Measurements from ENCODE around the gene QKI.

The QKI gene

DNA sequence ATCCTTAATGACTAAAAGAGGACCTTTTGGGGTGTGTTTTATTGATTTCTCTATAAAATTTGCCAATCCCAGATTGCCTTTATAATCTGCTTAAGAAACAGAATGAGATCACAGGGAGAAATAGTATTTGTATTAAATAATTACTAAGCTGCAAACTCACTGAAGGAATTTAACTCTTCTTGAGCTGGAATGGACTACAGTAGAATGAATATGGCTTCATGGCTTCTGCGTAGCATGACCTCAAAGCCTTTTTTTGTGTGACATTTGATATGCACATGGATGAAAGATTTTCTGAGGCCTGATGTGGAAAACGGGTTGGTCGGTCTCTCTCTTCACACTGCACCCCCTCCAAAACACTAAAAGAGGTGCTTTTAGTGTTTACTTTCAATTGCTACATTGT lies 115.9 kb downstream of the QKI start:
- POLR2A ChIA-PET: no interaction called here
- H3K9me3 ChIP-seq (ENCODE audit: control insufficient read depth, insufficient read depth, low read depth, low read length): no peaks in the 10 kb centered on the region
- H3K27ac ChIP-seq (ENCODE audit: extremely low read depth, low read depth, low read length): no peak overlapping the region
- H3K4me3 ChIP-seq (ENCODE audit: low read depth, low read length): no peak overlapping the region
- H3K4me1 ChIP-seq (ENCODE audit: control insufficient read depth, insufficient read depth, low read length): 0 out of 2 replicates have a peak, but pooled peaks cover 2% of the 10 kb centered on the region
- CTCF ChIA-PET: no interaction called here
- TF ChIP-seq KLF1 (tag by site-specific recombination; IDR thresholded peaks at IDR 0.05) (no peak), ZNF324 (tag by site-specific recombination; IDR thresholded peaks at IDR 0.05) (no peak), ZNF791 (tag by site-specific recombination; IDR thresholded peaks at IDR 0.05) (no peak), ZNF223 (tag by site-specific recombination; IDR thresholded peaks at IDR 0.05) (no peak), ZNF747 (tag by site-specific recombination; IDR thresholded peaks at IDR 0.05) (no peak), SETDB1 (IDR thresholded peaks at IDR 0.05; ENCODE audit: insufficient read length, low read length) (no peak), ZSCAN16 (tag by site-specific recombination; IDR thresholded peaks at IDR 0.05) (no peak), ZNF624 (tag by site-specific recombination; IDR thresholded peaks at IDR 0.05) (no peak), ZNF37A (tag by site-specific recombination; IDR thresholded peaks at IDR 0.05) (no peak), ZNF558 (tag by site-specific recombination; IDR thresholded peaks at IDR 0.05) (no peak), ZNF654 (tag by site-specific recombination; IDR thresholded peaks at IDR 0.05; ENCODE audit: low read depth) (no peak), ZNF174 (tag by site-specific recombination; IDR thresholded peaks at IDR 0.05) (no peak), ZNF266 (tag by site-specific recombination; IDR thresholded peaks at IDR 0.05; ENCODE audit: low read depth) (no peak), ZNF843 (tag by site-specific recombination; IDR thresholded peaks at IDR 0.05) (no peak)
- TF ChIP-seq, protein P1, sequence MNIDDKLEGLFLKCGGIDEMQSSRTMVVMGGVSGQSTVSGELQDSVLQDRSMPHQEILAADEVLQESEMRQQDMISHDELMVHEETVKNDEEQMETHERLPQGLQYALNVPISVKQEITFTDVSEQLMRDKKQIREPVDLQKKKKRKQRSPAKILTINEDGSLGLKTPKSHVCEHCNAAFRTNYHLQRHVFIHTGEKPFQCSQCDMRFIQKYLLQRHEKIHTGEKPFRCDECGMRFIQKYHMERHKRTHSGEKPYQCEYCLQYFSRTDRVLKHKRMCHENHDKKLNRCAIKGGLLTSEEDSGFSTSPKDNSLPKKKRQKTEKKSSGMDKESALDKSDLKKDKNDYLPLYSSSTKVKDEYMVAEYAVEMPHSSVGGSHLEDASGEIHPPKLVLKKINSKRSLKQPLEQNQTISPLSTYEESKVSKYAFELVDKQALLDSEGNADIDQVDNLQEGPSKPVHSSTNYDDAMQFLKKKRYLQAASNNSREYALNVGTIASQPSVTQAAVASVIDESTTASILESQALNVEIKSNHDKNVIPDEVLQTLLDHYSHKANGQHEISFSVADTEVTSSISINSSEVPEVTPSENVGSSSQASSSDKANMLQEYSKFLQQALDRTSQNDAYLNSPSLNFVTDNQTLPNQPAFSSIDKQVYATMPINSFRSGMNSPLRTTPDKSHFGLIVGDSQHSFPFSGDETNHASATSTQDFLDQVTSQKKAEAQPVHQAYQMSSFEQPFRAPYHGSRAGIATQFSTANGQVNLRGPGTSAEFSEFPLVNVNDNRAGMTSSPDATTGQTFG (tag by site-specific recombination; IDR thresholded peaks at IDR 0.05; ENCODE audit: borderline replicate concordance): no peak
- TF ChIP-seq, protein P2, sequence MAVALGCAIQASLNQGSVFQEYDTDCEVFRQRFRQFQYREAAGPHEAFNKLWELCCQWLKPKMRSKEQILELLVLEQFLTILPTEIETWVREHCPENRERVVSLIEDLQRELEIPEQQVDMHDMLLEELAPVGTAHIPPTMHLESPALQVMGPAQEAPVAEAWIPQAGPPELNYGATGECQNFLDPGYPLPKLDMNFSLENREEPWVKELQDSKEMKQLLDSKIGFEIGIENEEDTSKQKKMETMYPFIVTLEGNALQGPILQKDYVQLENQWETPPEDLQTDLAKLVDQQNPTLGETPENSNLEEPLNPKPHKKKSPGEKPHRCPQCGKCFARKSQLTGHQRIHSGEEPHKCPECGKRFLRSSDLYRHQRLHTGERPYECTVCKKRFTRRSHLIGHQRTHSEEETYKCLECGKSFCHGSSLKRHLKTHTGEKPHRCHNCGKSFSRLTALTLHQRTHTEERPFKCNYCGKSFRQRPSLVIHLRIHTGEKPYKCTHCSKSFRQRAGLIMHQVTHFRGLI (tag by site-specific recombination; IDR thresholded peaks at IDR 0.05): no peak
- TF ChIP-seq, protein P3, sequence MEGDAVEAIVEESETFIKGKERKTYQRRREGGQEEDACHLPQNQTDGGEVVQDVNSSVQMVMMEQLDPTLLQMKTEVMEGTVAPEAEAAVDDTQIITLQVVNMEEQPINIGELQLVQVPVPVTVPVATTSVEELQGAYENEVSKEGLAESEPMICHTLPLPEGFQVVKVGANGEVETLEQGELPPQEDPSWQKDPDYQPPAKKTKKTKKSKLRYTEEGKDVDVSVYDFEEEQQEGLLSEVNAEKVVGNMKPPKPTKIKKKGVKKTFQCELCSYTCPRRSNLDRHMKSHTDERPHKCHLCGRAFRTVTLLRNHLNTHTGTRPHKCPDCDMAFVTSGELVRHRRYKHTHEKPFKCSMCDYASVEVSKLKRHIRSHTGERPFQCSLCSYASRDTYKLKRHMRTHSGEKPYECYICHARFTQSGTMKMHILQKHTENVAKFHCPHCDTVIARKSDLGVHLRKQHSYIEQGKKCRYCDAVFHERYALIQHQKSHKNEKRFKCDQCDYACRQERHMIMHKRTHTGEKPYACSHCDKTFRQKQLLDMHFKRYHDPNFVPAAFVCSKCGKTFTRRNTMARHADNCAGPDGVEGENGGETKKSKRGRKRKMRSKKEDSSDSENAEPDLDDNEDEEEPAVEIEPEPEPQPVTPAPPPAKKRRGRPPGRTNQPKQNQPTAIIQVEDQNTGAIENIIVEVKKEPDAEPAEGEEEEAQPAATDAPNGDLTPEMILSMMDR (tag by site-specific recombination; IDR thresholded peaks at IDR 0.05): no peak
- TF ChIP-seq, protein P4, sequence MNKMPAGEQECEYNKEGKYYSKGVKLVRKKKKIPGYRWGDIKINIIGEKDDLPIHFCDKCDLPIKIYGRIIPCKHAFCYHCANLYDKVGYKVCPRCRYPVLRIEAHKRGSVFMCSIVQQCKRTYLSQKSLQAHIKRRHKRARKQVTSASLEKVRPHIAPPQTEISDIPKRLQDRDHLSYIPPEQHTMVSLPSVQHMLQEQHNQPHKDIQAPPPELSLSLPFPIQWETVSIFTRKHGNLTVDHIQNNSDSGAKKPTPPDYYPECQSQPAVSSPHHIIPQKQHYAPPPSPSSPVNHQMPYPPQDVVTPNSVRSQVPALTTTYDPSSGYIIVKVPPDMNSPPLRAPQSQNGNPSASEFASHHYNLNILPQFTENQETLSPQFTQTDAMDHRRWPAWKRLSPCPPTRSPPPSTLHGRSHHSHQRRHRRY (tag by site-specific recombination; IDR thresholded peaks at IDR 0.05): no peak
- H3K36me3 ChIP-seq (ENCODE audit: control insufficient read depth in 2 of 2, insufficient read depth in 1 of 2, low read length in 2 of 2): no peaks in the 10 kb centered on the region

DNA sequence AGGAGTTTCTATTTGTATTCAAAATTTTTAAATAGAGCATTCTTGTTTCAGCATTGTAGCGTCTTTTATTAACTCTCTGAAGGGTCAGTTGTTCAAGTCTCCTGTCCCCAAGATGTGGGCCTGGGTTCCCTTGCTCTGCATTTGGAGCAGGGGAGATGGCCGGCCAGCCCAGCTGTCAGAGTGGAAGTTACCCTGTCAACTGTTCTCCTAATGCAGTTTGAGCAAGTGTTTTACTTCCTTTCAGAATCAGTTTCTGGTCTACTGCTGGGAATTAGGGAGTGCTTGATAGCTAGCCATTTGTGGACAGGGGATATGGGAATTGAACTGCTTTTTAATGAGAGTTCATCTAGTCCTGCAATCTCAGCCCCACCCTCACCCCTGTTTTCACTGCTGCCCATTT lies 116.6 kb downstream of the QKI start:
- no peak overlapping the region for H3K27ac ChIP-seq (ENCODE audit: extremely low read depth, low read depth, low read length)
- H3K4me1 ChIP-seq (ENCODE audit: control insufficient read depth, insufficient read depth, low read length): 0 out of 2 replicates have a peak, but pooled peaks cover 2% of the 10 kb centered on the region
- H3K4me3 ChIP-seq (ENCODE audit: low read depth, low read length): no peak overlapping the region
- H3K36me3 ChIP-seq (ENCODE audit: control insufficient read depth in 2 of 2, insufficient read depth in 1 of 2, low read length in 2 of 2): no peaks in the 10 kb centered on the region
- POLR2A ChIA-PET: no interaction called here
- CTCF ChIA-PET: no interaction called here
- no peaks in the 10 kb centered on the region for H3K9me3 ChIP-seq (ENCODE audit: control insufficient read depth, insufficient read depth, low read depth, low read length)
- no peak for TF ChIP-seq ZNF626 (tag by site-specific recombination; IDR thresholded peaks at IDR 0.05)
- TF ChIP-seq ZNF121 (tag by site-specific recombination; IDR thresholded peaks at IDR 0.05): no peak
- TF ChIP-seq MYNN (tag by site-specific recombination; IDR thresholded peaks at IDR 0.05; ENCODE audit: borderline replicate concordance): no peak
- TF ChIP-seq ZNF350 (tag by site-specific recombination; IDR thresholded peaks at IDR 0.05): no peak
- no peak for TF ChIP-seq ZFP3 (tag by site-specific recombination; IDR thresholded peaks at IDR 0.05; ENCODE audit: low read depth)
- TF ChIP-seq ZNF555 (tag by site-specific recombination; conservative IDR thresholded peaks at IDR 0.05): no peak
- TF ChIP-seq ZNF16 (tag by site-specific recombination; IDR thresholded peaks at IDR 0.05; ENCODE audit: low read depth): no peak
- TF ChIP-seq, protein P5, sequence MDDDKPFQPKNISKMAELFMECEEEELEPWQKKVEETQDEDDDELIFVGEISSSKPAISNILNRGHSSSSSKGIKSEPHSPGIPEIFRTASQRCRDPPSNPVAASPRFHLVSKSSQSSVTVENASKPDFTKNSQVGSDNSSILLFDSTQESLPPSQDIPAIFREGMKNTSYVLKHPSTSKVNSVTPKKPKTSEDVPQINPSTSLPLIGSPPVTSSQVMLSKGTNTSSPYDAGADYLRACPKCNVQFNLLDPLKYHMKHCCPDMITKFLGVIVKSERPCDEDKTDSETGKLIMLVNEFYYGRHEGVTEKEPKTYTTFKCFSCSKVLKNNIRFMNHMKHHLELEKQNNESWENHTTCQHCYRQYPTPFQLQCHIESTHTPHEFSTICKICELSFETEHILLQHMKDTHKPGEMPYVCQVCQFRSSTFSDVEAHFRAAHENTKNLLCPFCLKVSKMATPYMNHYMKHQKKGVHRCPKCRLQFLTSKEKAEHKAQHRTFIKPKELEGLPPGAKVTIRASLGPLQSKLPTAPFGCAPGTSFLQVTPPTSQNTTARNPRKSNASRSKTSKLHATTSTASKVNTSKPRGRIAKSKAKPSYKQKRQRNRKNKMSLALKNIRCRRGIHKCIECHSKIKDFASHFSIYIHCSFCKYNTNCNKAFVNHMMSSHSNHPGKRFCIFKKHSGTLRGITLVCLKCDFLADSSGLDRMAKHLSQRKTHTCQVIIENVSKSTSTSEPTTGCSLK (tag by site-specific recombination; IDR thresholded peaks at IDR 0.05): no peak
- no peak for TF ChIP-seq TCF7L2 (IDR thresholded peaks at IDR 0.05; ENCODE audit: borderline replicate concordance, low read depth, low read length)
- TF ChIP-seq IKZF3 (tag by site-specific recombination; IDR thresholded peaks at IDR 0.05): no peak
- no peak for TF ChIP-seq ZBTB48 (tag by site-specific recombination; IDR thresholded peaks at IDR 0.05)

Measured in HEK293 (cell line).